Left lung (tissue), 10 donors: ENCODE results near the gene TUT1. TPM values are rescaled to one million over a fixed set of nuclear protein-coding genes. Genes with fewer than 3 reads are reported as not detected.
"Not testable (repeated sequence)": the region's sequence is repeated elsewhere in the genome, so short reads cannot be mapped to it uniquely, and the experiment has no call there.

Experiments used
- ATAC-seq: fragments of 200-7000 bp; cut with Tn5 transposase; one replicate; pipeline ENCODE4 v1.9.1; 2020; ENCODE audit warnings: moderate library complexity
- DNase-seq, 4 donors: peaks; one replicate each; pipeline ENCODE4 v3.0.0-alpha.2; 2013 to 2020
- H3K27ac ChIP-seq, 2 donors: fragments of 200-600 bp; sonication (generic) in 1 of 2; one replicate each; pipeline versions ENCODE4 v1.5.0 to v1.8.0; 2020 to 2021
- H3K27me3 ChIP-seq, 2 donors: fragments of 200-600 bp; sonication (generic) in 1 of 2; one replicate each; pipeline versions ENCODE4 v1.5.0 to v1.8.0; 2020 to 2021
- H3K36me3 ChIP-seq, 2 donors: fragments of 200-600 bp; sonication (generic) in 1 of 2; one replicate each; pipeline versions ENCODE4 v1.5.0 to v1.8.0; 2020 to 2021
- H3K4me1 ChIP-seq, 2 donors: fragments of 200-600 bp; one replicate each; pipeline ENCODE4 v1.8.0; 2021
- H3K4me3 ChIP-seq, 2 donors: fragments of 200-600 bp; sonication (generic) in 1 of 2; one replicate each; pipeline versions ENCODE4 v1.5.0 to v1.8.0; 2020 to 2021; ENCODE audit warnings: mild to moderate bottlenecking in 1 of 2
- H3K9me3 ChIP-seq, 2 donors: fragments of 200-600 bp; sonication (generic) in 1 of 2; one replicate each; pipeline versions ENCODE4 v1.5.0 to v1.8.0; 2020 to 2021
- intact Hi-C, 2 donors: fragments of 100-400 bp; cut with DNase I; formaldehyde crosslinking; loops; one replicate each; pipeline versions ENCODE4 v1.11.2 to v1.14.2; 2022
- polyA plus RNA-seq, 6 donors: library from polyadenylated mRNA; unstranded; fragments of 120-200 nt; gene quantifications; one replicate each; pipeline ENCODE4 v1.2.1, GENCODE V29; 2013; ENCODE audit not compliant: insufficient read length in 6 of 6
- total RNA-seq, 2 donors: library from RNA; stranded (reverse); fragmentation: NEBNext Ultra II Directional; extraction: Animal tissue kit (Norgen Biotek cat#: 25700); gene quantifications; one replicate each; pipeline ENCODE4 v1.2.1, GENCODE V29; 2021
- TF ChIP-seq, protein P1 (sequence below), 2 donors: fragments of 200-600 bp; sonication (generic) in 1 of 2; IDR thresholded peaks; one replicate each; pipeline versions ENCODE4 v1.5.0 to v1.8.0; 2021; ENCODE audit warnings: antibody characterized with exemption in 2 of 2
- donor health status: DM: no; HTN: yes; CAD: no.
- donor health status: DM: no; HTN: no; CAD: no.

Gene TUT1
- total and polyA plus RNA-seq, 8 donors = 12.6 to 27.8 (median 22.3) TPM

DNA sequence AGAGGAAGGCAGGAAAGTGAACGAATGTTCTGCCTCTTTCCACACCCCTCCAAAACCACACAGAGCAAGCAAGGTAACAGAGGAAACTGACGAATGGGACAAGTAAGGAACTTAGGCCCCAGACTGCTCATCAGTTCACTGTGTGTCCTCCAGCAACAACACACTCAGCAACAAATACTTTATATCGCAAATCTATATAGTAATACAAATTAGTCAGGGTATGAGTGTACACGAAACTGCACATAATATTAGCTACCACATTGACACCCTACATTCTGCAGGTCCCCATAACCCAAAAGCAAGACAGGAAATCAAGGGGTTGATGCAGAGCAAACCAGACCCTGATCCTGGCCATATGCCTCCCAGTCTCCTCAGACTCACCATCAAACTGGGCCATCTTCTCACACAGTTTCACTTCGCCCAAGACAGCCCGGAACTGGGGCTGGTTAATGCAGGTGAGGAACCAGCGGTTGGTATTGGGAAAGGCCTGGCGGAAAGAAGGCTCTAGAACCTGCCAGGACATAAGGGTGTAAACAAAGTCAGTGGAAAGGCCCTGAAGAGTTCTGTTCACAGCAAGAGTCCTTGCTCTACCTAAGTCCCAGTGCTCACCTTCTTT lies 24.2 kb downstream of the TUT1 start:
- Histone ChIP-seq H3K4me1 (peaks cover 6 to 57% of the 10 kb centered on the region in 2 donors), H3K27ac (peak overlapping the region in 1 of 2 donors; percentile 33), H3K4me3 (no peak overlapping the region), H3K27me3 (no peaks in the 10 kb centered on the region), H3K36me3 (peaks cover 4 to 100% of the 10 kb centered on the region in 2 donors), H3K9me3 (no peaks in the 10 kb centered on the region)
- DNase-seq (no peak), ATAC-seq (no peak)
- TF ChIP-seq, protein P1, sequence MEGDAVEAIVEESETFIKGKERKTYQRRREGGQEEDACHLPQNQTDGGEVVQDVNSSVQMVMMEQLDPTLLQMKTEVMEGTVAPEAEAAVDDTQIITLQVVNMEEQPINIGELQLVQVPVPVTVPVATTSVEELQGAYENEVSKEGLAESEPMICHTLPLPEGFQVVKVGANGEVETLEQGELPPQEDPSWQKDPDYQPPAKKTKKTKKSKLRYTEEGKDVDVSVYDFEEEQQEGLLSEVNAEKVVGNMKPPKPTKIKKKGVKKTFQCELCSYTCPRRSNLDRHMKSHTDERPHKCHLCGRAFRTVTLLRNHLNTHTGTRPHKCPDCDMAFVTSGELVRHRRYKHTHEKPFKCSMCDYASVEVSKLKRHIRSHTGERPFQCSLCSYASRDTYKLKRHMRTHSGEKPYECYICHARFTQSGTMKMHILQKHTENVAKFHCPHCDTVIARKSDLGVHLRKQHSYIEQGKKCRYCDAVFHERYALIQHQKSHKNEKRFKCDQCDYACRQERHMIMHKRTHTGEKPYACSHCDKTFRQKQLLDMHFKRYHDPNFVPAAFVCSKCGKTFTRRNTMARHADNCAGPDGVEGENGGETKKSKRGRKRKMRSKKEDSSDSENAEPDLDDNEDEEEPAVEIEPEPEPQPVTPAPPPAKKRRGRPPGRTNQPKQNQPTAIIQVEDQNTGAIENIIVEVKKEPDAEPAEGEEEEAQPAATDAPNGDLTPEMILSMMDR (IDR thresholded peaks at IDR 0.05) = no peak
- intact Hi-C loops = no loop called here

DNA sequence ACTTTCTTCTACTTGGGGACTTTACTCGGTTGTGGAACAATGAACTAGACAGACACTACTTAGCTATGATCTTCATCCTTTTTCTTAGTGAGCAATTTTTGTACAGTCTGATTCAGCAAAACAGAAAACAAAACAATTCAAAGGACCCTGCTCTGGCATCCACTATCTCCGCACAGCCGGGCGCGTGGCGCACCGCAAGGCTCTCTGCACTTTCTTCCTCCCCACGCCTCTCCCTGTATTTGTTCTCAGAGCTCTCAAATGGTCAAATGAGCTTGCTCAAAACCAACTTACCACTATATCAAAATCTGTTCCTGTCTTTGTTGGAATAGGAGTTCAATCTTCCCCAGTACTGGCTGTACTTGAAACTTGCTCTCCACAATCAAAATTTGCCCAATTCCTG lies 25.1 kb downstream of the TUT1 start:
- ATAC-seq (no peak), DNase-seq (no peak)
- H3K27ac ChIP-seq = no peak overlapping the region
- peaks cover 0 to 100% of the 10 kb centered on the region in 2 donors for H3K36me3 ChIP-seq
- intact Hi-C loops = no loop called here
- peaks cover under 1 to 50% of the 10 kb centered on the region in 2 donors for H3K4me1 ChIP-seq
- no peak overlapping the region for H3K4me3 ChIP-seq
- H3K9me3 ChIP-seq = no peaks in the 10 kb centered on the region
- TF ChIP-seq, protein P1 (IDR thresholded peaks at IDR 0.05) = no peak
- H3K27me3 ChIP-seq = no peaks in the 10 kb centered on the region

DNA sequence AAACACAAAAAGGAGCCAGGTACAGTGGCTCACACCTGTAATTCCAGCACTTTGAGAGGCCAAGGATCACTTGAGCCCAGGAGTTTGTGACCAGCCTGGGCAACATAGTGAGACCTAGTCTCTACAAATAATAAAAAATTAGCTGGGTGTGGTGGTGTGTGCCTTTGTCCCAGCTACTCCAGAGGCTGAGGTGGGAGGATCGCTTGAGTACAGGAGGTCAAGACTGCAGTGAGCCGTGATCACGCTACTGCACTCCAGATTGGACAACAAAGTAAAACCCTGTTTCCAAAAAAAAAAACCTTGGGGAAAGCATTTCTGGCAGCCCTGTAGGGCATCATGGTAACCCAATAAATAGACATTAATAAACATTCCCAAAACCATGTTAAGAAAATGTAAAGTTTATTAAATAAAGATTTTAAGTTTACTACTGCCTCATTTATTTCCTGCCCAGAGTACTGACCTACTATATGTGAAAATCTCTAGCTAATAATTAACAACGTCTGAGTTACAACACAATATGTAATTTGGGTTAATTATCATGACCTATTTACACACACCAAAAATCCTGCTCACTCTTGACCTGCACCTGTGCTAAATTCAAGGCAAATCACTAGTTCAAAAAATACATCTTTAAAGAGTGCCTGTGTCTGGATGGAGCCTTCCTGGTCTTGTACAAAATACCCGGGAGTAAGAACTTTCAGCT lies 26.1 kb downstream of the TUT1 start:
- intact Hi-C loops = no loop called here
- Histone ChIP-seq H3K27me3 (no peaks in the 10 kb centered on the region), H3K27ac (no peak overlapping the region), H3K9me3 (no peaks in the 10 kb centered on the region), H3K4me1 (peaks cover 10 to 50% of the 10 kb centered on the region in 2 donors), H3K36me3 (peaks cover 0 to 100% of the 10 kb centered on the region in 2 donors), H3K4me3 (no peak overlapping the region)
- ATAC-seq = no peak
- DNase-seq = no peak
- TF ChIP-seq, protein P1 (IDR thresholded peaks at IDR 0.05) = no peak

DNA sequence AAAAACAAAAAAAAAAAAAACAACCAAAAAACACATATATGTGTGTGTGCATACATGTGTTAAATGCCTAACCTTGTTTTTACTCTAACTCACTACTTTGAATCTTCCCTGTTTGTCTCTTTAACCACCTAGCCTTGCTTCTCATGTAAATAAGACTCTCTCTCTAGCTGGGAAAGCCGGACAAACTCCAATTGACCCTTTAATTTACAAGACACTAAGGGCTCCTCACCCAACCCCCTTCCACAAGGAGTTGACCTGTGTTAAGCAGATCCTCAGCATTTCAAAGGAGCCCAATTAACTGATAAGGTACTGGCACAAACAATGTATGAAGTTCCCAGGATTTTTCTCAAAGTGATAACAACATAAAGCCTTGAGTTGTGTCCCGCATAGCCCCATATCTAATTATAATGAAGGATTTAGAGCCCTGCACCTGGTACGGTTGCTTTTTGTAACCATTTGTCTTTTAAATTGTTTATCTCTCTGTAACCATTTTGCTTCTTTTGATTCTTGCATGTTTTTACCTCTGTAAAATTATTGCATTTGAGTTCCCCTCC lies 29.6 kb downstream of the TUT1 start:
- H3K36me3 ChIP-seq = peaks cover 0 to 97% of the 10 kb centered on the region in 2 donors
- peaks cover 13 to 59% of the 10 kb centered on the region in 2 donors for H3K4me1 ChIP-seq
- H3K9me3 ChIP-seq, intact Hi-C loops, H3K4me3 ChIP-seq, H3K27me3 ChIP-seq, H3K27ac ChIP-seq, DNase-seq, ATAC-seq: not testable (repeated sequence)

DNA sequence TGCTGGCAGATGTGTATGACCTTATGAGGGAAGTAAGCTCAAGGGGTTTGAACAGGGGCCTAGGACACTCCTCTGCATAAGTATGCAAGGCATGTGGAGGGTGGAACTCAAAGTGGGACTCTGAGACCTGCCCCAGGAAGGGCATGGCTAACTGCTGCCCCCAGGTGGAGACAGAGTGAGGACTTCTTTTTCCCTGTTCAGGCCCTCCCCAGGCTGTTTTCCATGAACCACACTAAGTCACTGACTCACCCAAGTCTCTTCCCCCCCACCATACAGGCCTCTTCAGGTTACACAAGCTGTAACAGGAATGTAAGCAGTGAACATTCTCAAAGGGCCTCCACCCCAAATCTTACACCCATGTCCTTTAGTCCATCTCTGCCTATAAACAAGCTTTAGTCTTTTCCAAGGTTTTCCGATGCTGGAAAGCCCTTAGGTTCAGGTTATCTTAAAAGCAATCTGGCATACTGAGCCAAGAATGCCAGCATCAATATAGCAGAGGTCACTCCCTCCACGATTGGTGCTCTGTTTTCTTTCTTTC lies 30.7 kb downstream of the TUT1 start:
- DNase-seq (peak in 2 of 4 donors; percentile 81 to 92), ATAC-seq (peak; percentile 82)
- Histone ChIP-seq H3K27me3 (no peaks in the 10 kb centered on the region), H3K9me3 (no peaks in the 10 kb centered on the region), H3K4me3 (no peak overlapping the region), H3K27ac (peak overlapping the region; percentile 58 to 75), H3K36me3 (peaks cover 0 to 85% of the 10 kb centered on the region in 2 donors), H3K4me1 (peaks cover 23 to 62% of the 10 kb centered on the region in 2 donors)
- TF ChIP-seq, protein P1 (IDR thresholded peaks at IDR 0.05) = peak; percentile 68 to 71
- intact Hi-C loops = no loop called here

DNA sequence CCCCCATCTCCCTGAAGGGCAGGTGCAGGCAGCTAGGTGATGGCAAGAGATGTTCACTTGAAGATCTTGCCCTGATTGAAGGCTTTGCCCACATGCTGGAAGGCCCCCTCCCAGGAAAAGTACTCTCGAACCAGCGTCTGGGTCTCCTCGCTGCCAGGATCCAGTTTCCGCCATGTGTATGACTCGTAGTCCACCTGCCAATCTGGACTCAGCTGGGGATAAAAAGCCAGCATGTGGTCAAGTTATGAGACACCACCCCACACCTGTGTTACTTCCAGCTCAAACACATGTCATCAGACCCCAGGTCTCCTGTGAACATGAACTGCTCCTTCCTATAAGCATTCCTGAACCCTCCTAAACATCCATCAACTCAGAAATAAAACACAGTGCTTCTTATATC lies 31.7 kb downstream of the TUT1 start:
- Histone ChIP-seq H3K4me1 (peaks cover 31 to 66% of the 10 kb centered on the region in 2 donors), H3K36me3 (peaks cover 0 to 75% of the 10 kb centered on the region in 2 donors), H3K27ac (peak overlapping the region in 1 of 2 donors; percentile 58)
- intact Hi-C loops, DNase-seq, H3K4me3 ChIP-seq, H3K9me3 ChIP-seq, H3K27me3 ChIP-seq, ATAC-seq: not testable (repeated sequence)
